Measurements from ENCODE around the gene EMILIN2.

- TF ChIP-seq CTCF (IDR thresholded peaks at IDR 0.05; ENCODE audit: low read depth, low read length, poor library complexity, severe bottlenecking) (no peak), EZH2phosphoT487 (IDR thresholded peaks at IDR 0.05; ENCODE audit: borderline replicate concordance, low read length) (no peak)
These were observed 59.3 kb downstream of the EMILIN2 start for GRCh38 chr18:2905854-2906703.
